Coronary artery (tissue), 2 donors: ENCODE measurements around the gene TMEM219.
A peak's percentile ranks its signal among the peaks of the same experiment; 100 is the strongest.

Experiments used
- DNase-seq: peaks from one replicate; pipeline ENCODE4 v3.0.0-alpha.2; 2017; ENCODE audit warnings: low spot score
- H3K27ac ChIP-seq, 2 donors: fragments of 200-600 bp; sonication (generic); one replicate each; pipeline ENCODE4 v1.5.1; 2016 to 2019
- H3K4me3 ChIP-seq: fragments of 200-600 bp; sonication (generic); 2 replicates; pipeline ENCODE4 v1.5.1; 2016; ENCODE audit warnings: mild to moderate bottlenecking, moderate library complexity
- CTCF ChIP-seq: fragments of 200-600 bp; sonication (generic); IDR thresholded peaks from one replicate; pipeline ENCODE4 v1.5.1; 2019; ENCODE audit warnings: antibody characterized with exemption

TMEM219 gene

GRCh38 chr16:29992344-29992967 lies 30.6 kb downstream of the TMEM219 start:
- no peak for DNase-seq
- H3K4me3 ChIP-seq, result no peak overlapping the region
- TF ChIP-seq CTCF, result no peak
- H3K27ac ChIP-seq, result no peak overlapping the region

- no peak for TF ChIP-seq CTCF
- no peak for DNase-seq
Observed at GRCh38 chr16:29993191-29993902, 31.5 kb downstream of the TMEM219 start.

DNA sequence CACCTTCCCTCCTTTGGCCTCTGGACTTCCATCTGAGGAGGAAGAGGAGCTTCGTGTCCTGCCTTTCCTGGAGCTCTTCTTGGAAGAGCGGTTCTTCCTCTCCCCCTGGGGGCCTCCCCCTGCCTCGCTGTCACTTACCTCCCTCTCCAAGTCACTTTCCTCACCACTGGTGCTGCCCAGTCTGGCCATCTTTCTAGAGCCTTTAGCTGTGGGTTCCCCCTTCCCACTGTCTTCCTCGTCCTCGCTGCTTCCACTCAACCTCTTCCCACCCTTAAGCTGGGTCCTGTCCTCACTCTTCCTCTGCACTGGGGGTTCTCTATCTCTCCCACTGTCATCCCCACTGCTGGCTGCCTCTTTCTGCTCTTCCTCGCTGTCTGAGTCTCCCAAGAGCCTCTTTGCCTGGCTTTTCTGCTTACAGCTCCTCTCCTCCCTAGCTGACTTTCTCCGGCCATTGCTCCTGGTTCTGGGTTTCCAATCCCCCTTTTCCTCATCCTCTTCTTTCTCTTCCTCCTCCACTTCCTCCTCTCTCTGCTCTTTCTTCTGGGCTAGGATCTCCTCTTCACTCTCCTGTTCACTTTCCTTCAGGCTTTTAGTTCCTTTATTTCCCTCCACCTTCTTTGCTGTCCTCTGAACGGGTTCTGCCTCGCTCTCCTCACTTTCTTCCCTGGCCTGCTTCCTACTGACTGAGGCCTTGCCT lies 32.2 kb downstream of the TMEM219 start:
- Histone ChIP-seq H3K27ac (no peak overlapping the region), H3K4me3 (peak overlapping the region; percentile 96)
- no peak for DNase-seq
- TF ChIP-seq CTCF, result no peak

More at GRCh38 chr16:29993191-29993902, 31.5 kb downstream of the TMEM219 start:
- H3K27ac ChIP-seq, result no peak overlapping the region
- no peak overlapping the region for H3K4me3 ChIP-seq

DNA sequence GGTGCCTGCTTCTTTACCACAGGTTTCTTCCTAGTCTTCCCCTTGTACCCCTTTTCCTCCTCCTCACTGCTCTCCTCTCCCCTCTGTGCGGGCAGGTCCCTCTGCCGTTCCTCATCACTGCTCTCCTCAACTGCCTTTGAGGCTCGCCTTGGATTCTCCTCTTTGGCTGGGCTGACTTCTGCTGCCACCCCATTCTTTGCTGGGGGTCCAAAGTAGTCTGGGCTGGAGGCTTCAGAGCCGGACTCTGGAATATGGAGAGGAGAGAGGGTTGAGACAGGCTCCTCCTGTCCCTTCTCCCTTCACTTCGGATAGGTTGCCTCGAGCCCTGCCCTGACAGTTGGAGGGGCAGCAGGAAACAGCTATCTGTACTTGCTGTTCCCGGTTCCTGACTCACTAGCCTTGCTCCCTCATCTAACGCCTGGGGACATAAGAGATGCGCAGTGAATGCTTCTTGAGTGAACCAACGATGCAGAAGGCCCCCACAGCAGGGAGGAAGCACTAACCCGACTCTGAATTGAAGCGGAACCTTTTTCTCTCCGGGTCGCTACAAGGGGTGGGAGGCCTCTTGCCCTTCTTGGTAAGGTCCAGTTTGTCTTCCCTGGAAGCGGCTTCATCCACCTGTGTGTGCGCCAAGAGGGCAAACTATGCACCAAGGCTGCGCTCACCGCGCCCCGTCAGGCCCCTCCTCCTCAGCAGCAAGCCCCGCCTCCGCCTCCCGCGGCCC lies 32.9 kb downstream of the TMEM219 start:
- no peak for DNase-seq
- H3K27ac ChIP-seq, result peak overlapping the region; percentile 93 to 95
- no peak for TF ChIP-seq CTCF
- peak overlapping the region; percentile 96 for H3K4me3 ChIP-seq

DNA sequence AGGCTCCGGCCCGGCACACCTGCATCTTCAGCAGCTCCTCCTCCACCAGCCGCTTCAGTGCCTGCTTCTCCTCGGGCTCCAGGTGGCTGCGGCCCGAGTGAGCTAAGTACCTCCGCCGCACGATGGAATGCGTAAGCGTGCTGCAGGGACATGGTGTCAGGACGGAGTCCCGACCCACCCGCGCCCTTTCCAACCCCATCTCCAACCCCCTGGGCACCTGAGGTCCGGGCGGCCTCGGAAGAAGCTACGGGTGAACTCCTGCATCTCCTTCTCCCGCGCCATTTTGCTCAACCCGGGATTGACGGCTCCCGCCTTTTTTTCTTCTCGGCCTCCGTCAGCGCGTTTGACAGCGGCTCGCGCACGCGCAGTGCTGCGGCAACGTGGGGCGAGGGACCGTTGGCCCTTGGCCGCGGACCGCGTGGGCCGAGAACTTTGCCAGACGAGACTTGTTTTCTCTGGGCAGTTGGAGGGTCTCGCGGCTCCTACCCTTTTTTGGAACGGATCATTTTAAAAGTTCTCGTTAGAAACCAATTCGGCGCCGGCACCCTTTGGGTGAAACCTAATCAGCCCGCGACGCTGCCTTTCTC lies 33.5 kb downstream of the TMEM219 start, which contains the start of gene HIRIP3:
Gene HIRIP3, minus strand, starts transcription at position 294 of the 587 bp plus-strand sequence. Its CDS starts 12 bp downstream, at position 282.
- Histone ChIP-seq H3K27ac (peak within 1 kb of the TSS; percentile 93 to 95), H3K4me3 (peak within 1 kb of the TSS; percentile 96)
- no peak for TF ChIP-seq CTCF
- DNase-seq, result peak; percentile 87

DNA sequence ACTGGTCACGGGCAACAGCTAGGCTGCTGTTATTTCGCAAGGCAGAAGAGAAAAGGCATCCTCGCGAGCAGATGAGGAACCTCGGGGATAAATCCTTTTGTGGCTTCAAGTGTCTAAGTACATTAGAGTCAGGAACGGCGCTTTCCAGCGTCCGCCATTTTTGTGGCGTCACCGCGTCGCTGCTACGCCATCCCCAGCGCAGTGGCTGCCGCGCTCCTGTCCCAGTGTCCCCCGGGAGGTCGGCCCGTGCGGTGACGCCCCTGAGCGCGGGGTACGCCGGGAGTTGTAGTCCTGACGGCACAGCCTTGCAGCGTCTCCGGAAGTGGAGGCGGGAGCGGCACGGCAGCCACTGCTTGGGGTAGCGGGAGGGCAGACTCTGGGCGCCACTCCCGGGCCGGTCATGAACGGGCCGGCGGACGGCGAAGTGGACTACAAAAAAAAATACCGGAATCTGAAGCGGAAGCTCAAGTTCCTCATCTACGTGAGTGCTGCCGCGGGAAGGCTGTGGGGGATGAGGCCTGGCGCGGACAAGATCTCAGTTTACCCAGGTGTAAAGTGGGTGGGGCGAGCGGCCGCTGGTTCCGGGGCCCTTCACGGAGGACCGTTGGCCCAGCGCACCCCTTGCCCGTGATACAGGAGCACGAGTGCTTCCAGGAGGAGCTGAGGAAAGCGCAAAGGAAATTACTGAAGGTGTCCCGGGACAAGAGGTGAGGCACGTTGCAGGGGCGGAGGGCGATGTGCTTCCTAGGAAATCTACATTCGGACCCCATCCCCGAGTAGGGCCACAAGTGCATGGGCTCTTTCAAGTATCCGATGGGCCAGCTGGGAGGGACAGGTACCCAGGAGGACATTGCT lies 34.3 kb downstream of the TMEM219 start, which contains the start of gene INO80E:
Gene INO80E, plus strand, starts transcription at position 331 of the 855 bp plus-strand sequence. Its CDS starts 70 bp downstream, at position 401.
- DNase-seq, result peak; percentile 98
- Histone ChIP-seq H3K27ac (peak within 1 kb of the TSS; percentile 93 to 95), H3K4me3 (peak within 1 kb of the TSS; percentile 96)
- no peak for TF ChIP-seq CTCF
